ENCODE results near the gene PRDM2.

DNA sequence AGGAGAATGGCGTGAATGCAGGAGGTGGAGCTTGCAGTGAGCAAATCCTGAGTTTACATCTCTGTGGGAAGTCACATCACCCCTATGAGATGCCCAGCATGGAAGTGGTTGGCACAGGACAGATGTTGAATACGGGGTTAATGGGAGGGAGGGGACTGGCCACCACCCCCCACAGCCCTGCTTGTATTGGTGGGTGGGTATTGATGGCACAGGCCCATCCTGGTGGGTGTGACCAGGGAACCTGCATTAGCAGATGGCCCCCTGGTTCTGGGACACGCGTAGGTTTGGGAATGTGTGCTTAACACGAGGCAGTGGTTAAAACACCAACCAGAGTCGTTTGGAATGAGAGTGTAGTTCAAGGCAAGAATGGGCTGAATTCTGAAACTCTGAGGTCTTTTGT is 117.9 kb downstream of the PRDM2 start:
- no peak for TF ChIP-seq OSR2 (tag by site-specific recombination; IDR thresholded peaks at IDR 0.05)
- no peak for TF ChIP-seq ZNF768 (tag by site-specific recombination; IDR thresholded peaks at IDR 0.05)
- TF ChIP-seq, protein P1, sequence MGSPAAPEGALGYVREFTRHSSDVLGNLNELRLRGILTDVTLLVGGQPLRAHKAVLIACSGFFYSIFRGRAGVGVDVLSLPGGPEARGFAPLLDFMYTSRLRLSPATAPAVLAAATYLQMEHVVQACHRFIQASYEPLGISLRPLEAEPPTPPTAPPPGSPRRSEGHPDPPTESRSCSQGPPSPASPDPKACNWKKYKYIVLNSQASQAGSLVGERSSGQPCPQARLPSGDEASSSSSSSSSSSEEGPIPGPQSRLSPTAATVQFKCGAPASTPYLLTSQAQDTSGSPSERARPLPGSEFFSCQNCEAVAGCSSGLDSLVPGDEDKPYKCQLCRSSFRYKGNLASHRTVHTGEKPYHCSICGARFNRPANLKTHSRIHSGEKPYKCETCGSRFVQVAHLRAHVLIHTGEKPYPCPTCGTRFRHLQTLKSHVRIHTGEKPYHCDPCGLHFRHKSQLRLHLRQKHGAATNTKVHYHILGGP (tag by site-specific recombination; IDR thresholded peaks at IDR 0.05) = no peak

Measured in HEK293 (cell line).